ENCODE data around the gene PDHA1.

Gene PDHA1

DNA sequence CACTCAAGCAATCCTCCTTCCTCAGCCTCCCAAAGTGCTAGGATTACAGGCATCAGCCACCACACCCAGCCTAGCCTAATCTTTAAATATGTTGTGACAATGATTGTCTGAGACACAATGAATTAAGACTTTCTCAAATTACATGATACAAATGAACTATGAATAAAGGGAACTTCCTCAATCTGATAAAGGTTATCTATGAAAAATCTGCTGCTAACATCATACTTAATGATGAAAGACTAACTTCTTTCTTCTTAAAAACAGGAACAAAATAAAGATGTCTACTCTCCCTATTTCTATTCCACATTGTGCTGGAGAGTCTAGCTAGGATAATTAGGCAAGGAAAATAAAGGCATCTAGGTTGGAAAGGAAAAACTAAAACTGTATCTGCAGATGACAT lies 60.0 kb downstream of the PDHA1 start:
- H3F3A ChIP-seq (ENCODE audit: insufficient read depth, low read length), result no peaks in the 10 kb centered on the region

GRCh38 chrX:19410259-19410658 lies 66.5 kb downstream of the PDHA1 start:
- no peak overlapping the region for H3K9ac ChIP-seq (ENCODE audit: low read length)
- no peaks in the 10 kb centered on the region for H3K9me2 ChIP-seq (ENCODE audit: low read depth, low read length)
- TF ChIP-seq, protein P1, sequence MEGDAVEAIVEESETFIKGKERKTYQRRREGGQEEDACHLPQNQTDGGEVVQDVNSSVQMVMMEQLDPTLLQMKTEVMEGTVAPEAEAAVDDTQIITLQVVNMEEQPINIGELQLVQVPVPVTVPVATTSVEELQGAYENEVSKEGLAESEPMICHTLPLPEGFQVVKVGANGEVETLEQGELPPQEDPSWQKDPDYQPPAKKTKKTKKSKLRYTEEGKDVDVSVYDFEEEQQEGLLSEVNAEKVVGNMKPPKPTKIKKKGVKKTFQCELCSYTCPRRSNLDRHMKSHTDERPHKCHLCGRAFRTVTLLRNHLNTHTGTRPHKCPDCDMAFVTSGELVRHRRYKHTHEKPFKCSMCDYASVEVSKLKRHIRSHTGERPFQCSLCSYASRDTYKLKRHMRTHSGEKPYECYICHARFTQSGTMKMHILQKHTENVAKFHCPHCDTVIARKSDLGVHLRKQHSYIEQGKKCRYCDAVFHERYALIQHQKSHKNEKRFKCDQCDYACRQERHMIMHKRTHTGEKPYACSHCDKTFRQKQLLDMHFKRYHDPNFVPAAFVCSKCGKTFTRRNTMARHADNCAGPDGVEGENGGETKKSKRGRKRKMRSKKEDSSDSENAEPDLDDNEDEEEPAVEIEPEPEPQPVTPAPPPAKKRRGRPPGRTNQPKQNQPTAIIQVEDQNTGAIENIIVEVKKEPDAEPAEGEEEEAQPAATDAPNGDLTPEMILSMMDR (IDR thresholded peaks at IDR 0.05; ENCODE audit: low read length), result no peak
- TF ChIP-seq EZH2 (IDR thresholded peaks at IDR 0.05; ENCODE audit: borderline replicate concordance, low read length), result no peak
- no peak overlapping the region for H3K27ac ChIP-seq (ENCODE audit: low read depth, low read length, poor library complexity, severe bottlenecking)
- H3K9me3 ChIP-seq (ENCODE audit: low read length), result no peaks in the 10 kb centered on the region
- H3K4me3 ChIP-seq (ENCODE audit: low read depth, low read length, poor library complexity, severe bottlenecking), result no peak overlapping the region
- H3K36me3 ChIP-seq (ENCODE audit: insufficient read depth, low read length), result no peaks in the 10 kb centered on the region
- no peaks in the 10 kb centered on the region for H3K4me1 ChIP-seq (ENCODE audit: insufficient read depth, low read length, severe bottlenecking)
- no peaks in the 10 kb centered on the region for H3K79me2 ChIP-seq (ENCODE audit: insufficient read depth, low read length)
- no peak overlapping the region for H3K4me2 ChIP-seq (ENCODE audit: low read length)
- no peaks in the 10 kb centered on the region for H3F3A ChIP-seq (ENCODE audit: insufficient read depth, low read length)
- no peaks in the 10 kb centered on the region for H4K20me1 ChIP-seq (ENCODE audit: insufficient read depth, low read length)
- H2AFZ ChIP-seq (ENCODE audit: low read length), result no peak overlapping the region
- no peaks in the 10 kb centered on the region for H3K27me3 ChIP-seq (ENCODE audit: insufficient read depth, low read length)

More for the DNA sequence above, 60.0 kb downstream of the PDHA1 start:
- no peak overlapping the region for H3K4me3 ChIP-seq (ENCODE audit: low read depth, low read length, poor library complexity, severe bottlenecking)
- H3K9me2 ChIP-seq (ENCODE audit: low read depth, low read length), result no peaks in the 10 kb centered on the region
- H3K9me3 ChIP-seq (ENCODE audit: low read length), result no peaks in the 10 kb centered on the region
- no peaks in the 10 kb centered on the region for H4K20me1 ChIP-seq (ENCODE audit: insufficient read depth, low read length)
- H3K4me2 ChIP-seq (ENCODE audit: low read length), result no peak overlapping the region
- H3K79me2 ChIP-seq (ENCODE audit: insufficient read depth, low read length), result no peaks in the 10 kb centered on the region
- H3K36me3 ChIP-seq (ENCODE audit: insufficient read depth, low read length), result no peaks in the 10 kb centered on the region
- H3K27me3 ChIP-seq (ENCODE audit: insufficient read depth, low read length), result no peaks in the 10 kb centered on the region
- H2AFZ ChIP-seq (ENCODE audit: low read length), result no peak overlapping the region
- H3K9ac ChIP-seq (ENCODE audit: low read length), result no peak overlapping the region
- TF ChIP-seq EZH2 (IDR thresholded peaks at IDR 0.05; ENCODE audit: borderline replicate concordance, low read length), result no peak
- TF ChIP-seq, protein P1 (IDR thresholded peaks at IDR 0.05; ENCODE audit: low read length), result no peak
- H3K4me1 ChIP-seq (ENCODE audit: insufficient read depth, low read length, severe bottlenecking), result no peaks in the 10 kb centered on the region
- H3K27ac ChIP-seq (ENCODE audit: low read depth, low read length, poor library complexity, severe bottlenecking), result no peak overlapping the region

All from OCI-LY1 (cell line).